Pulmonary artery endothelial cell (primary cell): ENCODE measurements around the gene CNGA3. TPM values are rescaled to one million over a fixed set of nuclear protein-coding genes. Genes with fewer than 3 reads are reported as not detected.
"Not testable (repeated sequence)": the region's sequence is repeated elsewhere in the genome, so short reads cannot be mapped to it uniquely, and the experiment has no call there.

Source experiments
- DNase-seq: peaks from one replicate; pipeline ENCODE4 v3.0.0-alpha.2; 2011; ENCODE audit warnings: low read depth, low spot score
- total RNA-seq: library from RNA; depleted of rRNA; stranded (reverse); fragments of >200 nt; gene quantifications from 2 replicates; pipeline ENCODE4 v1.2.3, GENCODE V29; 2014

CNGA3 gene
- not detected in 2 replicates for total RNA-seq

DNA sequence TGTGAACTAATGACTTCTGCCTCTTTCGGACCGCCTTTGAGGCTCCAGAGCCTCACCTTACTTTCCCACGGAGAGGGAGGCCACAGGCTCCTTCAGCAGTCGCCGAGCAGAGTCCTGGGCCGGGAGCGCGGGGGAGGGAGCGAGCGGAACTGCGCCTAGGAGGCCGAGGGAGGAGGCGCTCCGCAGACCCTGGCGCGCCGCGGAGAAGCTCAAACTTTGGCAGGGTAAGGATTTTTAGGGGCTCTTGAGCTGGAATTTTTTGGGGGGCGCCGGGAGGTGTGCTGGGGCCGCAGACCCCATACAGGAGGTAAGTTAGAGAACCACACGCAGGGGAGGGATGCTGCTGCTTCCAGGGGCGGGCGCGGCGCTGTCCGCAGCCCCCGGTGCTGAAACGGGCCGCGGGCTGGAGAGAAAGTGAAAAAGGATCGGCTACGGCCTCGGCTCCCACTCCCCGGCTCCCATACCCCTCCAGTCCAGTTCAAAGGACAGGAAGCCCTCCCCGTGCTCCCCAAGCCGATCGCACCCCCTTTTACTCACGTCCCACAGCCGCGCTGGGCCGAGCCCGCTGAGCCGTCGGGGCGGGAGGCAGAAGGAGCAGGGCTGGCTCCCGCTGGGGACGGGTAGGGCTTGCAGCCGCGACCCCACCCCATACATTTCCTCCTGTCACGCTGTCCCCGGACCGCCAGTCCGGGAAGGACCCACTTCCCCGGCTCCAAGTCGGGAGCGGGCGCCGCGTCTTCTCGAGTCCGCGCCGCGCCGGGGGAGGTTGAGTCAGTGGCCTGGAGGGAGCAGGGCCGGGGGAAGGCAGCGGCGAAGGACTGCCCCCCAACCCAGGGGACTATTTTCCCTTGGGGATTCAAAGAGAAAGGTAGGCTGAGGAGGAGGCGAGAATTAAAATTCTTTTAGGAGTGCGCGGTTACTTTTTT, at the start of gene CNGA3:
Gene CNGA3 (plus strand): TSS at position 146 of the 926 bp plus-strand sequence. CDS start 23,520 bp downstream, outside the sequence.
- DNase-seq: no peak

DNA sequence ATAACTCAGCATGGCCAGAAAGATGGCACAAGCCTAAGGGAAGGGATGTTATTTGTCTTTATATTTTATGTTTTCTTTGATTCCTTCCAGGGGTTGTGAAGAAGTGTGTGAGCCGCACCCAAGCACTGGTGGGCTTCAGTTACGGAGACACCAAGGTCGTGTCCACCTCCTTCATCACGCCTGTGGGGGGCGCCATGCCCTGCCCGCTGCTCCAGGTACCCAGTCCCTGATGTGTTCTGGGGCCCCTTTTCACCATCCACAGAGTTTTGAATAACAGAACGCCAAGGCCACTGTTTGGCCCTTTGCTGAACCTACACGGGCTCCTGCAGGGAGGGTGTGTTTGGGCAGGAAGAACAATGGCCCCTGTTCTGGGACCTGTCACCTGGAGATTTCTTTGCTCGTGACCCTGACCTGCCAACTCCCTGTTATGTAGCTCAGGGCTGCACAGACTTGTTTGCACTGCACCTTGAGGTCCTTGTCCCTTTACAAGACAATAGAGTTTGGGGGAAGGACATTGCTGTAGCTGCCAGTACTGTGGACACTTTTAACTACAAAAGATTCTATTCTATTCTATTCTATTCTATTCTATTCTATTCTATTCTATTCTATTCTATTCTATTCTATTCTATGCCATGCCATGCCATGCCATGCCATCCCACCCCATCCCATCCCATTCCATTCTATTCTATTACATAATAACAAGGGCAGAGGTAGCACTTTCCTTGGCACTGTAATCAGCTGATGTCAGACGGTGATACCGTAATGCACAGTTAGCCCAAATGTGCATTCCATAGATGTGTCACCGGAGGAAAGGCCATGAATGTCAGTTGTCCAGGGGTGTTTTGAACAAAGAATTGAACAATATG, 48.2 kb upstream of the CNGA3 start:
- DNase-seq: no peak

- no peak for DNase-seq
These were observed 47.5 kb upstream of the CNGA3 start for GRCh38 chr2:98298683-98299164.

DNA sequence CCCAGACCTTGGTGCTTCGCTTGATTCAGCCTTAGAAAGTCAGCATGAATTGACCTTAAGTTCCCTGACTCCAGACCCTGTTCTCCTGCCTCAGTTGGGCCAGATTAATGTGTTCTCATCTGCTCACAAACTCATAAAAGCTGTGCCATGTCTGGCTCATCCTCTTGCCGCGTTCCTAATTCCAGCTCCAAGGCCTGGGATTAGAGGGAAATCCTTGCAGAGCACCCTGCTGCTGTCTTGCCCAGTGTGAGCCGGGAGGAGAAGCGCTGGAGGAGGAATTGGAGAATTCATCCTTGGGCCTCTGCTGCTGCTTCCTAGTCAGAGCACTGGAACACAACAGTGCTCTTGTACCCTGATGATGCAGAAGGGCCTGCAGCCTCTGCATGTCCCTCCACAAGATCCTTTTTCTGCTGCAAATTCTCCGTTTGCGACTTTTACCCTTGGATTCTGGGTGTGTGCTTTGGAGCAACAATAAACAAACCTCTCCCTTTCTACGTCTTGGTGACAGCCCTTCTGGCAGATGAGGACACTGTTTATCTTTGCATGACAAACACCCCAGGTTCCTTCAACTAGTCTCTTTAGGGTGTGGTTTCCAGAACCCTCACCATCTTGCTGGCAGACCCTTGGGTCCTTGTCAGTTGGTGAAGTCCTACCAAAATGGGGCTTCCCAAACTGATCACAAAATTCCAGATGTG, 46.9 kb upstream of the CNGA3 start:
- no peak for DNase-seq

- DNase-seq: no peak
These were observed 45.9 kb upstream of the CNGA3 start for GRCh38 chr2:98300141-98300874.

DNA sequence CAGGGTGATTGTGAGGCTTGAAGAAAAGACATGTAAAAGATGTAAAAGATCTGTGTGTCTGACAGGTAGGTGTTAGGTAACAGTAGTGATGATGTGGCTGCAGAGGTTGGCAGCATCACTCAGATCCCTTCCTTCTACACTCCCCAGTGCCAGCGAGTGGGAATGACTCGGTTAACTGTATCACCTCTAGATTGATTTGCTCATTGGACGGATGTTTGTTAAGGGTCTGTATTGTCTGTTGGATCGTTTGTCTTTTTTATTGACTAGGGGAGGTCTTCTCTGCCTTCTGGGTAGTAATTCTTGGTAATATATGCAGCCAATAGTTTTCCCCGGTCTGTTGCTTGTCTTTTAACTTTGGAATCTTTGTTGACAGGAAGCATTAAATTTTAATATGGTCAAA, 44.8 kb upstream of the CNGA3 start:
- no peak for DNase-seq

- not testable (repeated sequence) for DNase-seq
These were observed 39.0 kb upstream of the CNGA3 start for GRCh38 chr2:98307131-98307696.

DNA sequence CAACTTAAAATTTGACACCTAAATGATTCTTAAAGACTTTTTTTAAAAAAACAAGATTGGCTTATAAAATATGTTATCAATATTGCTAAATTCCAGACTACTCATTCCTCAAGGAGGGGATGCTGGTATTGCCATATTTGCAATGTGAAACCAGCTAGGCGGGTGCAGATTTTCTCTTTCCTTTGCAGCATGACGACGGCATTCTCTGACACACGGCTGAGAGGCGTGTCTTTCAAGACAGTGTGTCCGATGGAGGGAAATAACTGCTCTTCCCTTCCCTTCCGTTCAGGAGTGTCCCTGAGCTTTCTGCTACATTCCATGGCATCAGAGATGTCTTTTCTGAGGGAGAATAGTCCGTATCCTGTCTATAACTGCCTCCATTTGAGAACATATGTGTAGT, 38.2 kb upstream of the CNGA3 start:
- no peak for DNase-seq

DNA sequence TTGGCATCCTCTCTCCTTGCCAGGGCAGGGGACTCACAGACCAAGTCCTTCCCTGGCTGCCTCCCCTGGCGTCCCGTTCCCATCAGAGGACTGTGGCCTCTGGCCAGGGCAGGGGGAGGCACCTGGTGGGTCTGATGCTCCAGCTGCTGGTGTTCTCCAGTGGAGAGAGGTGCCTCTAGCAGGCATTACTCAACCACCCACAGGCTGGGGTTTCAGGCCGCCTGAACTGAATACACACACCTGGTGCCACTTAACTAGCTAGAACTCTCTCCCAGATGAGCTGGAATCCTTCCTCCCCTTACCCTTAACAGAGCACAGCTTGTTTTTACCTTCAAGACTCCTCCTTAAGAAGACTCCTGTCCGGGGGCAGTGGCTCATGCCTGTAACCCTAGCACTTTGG, 37.7 kb upstream of the CNGA3 start:
- no peak for DNase-seq

- no peak for DNase-seq
These were observed 36.7 kb upstream of the CNGA3 start for GRCh38 chr2:98309580-98309979.

DNA sequence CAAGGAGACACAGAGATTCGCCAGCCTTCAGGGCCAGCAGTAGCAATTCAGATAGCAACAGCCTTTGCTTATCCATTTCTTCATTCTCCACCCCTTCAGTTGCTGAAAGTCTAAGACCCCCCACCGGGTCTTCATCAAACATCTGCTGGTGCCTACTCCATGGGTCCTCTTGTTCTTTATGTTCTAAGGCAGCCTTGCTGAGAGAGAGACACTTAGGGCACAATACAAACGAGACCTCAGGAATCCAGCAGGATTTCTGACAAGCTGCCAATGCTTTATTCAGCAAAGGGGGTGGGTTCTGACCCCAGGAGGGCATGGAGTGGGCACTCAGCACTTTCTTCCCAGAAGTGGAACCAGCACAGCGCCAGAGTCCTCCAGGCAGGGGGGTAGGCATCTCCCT, 36.2 kb upstream of the CNGA3 start:
- DNase-seq: no peak

DNA sequence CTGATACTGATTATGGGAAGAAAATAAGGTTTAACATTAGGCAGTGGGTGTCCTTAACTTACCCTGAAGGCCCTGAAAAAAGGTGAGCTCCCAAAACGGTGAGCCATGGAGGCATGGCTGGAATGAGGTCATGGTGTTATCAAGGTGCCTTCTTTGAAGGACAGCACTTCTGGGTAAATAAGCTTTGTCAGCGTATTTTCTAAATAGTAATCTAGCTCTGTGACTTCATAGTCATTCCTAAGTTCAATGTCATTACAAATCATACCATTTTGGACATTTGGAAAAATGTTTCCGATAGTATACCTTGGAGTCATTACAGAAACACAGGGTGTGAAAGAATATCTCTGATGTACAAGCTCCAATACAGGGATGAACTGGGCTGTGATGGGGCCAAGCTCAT, 35.2 kb upstream of the CNGA3 start:
- DNase-seq: no peak

DNA sequence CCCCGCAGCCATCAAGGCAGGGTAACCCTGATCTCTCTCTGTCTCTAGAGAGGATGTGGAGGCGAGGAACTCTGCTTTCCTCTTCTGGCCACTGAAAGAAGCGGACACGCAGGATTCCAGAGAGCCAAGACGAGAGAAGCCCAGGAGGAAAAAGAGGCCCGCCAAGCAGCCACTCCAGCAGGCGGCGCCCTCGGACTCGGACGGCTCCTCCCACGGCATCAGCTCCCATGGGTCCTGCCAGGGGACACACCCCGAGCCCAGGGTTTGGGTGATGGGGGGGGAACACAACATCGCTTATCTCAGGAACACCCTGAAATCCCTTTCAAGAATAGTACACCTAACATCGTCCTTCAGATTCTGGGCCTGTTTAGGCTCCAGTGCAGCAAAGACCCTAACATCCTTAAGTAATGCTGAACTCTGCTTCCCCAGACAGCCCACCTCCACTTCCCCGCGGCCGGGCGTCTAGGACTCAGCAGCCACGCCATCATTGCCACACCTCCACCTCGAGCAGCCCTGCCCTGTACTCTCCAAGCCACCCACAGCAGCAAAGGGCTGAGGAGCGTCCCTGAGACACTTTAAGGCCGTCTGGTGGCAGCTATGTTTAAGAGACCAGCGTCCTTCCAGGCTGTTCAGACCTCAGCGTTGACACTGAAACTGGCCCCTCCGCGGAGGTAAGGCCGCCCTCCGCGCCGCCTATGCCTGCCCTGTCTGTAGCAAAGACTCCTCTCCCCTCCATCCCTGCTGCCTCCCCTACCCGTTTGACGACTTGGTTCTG, 34.3 kb upstream of the CNGA3 start:
- no peak for DNase-seq

GRCh38 chr2:98313492-98314250, 32.6 kb upstream of the CNGA3 start:
- no peak for DNase-seq

- DNase-seq: no peak
These were observed 32.0 kb upstream of the CNGA3 start for GRCh38 chr2:98314251-98314650.

GRCh38 chr2:98315957-98316356, 30.3 kb upstream of the CNGA3 start:
- no peak for DNase-seq

DNA sequence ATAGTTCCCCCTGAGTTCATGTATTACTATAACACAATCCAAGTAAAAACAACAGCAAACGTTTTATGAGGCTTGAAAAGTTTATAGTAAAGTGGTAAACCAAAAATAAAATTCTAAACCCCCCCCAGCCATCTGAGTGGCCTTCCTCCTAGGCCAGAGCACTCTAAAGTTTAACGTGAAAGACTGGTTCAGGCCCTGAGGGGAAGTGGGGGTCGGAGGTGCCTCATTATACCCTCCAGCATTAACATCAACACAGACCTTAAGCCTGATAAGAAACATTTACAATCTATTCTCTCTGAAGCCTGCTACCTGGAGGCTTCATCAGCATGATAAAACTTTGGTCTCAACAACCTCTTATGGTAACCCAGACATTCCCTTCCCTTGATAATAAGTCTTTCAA, 29.0 kb upstream of the CNGA3 start:
- DNase-seq: no peak

GRCh38 chr2:98320171-98320570, 26.1 kb upstream of the CNGA3 start:
- DNase-seq: not testable (repeated sequence)

DNA sequence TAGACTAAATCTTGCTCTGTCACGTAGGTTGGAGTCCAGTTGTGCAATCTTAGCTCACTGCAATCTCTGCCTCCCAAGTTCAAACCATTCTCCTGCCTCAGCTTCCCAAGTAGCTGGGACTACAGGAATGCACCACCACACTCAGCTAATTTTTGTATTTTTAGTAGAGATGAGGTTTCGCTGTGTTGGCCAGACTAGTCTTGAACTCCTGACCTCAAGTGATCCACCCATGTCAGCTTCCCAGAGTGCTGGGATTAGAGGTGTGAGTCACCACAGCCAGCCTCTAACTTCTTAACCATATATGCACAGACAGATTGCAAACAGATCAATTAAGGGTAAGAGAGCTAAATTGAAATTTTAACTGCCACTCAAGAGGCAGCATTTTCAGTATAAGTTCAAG, 22.1 kb upstream of the CNGA3 start:
- no peak for DNase-seq
